Pancreas (tissue), 10 donors: ENCODE data around the gene CAVIN4. TPM values are rescaled to one million over a fixed set of nuclear protein-coding genes. Genes with fewer than 3 reads are reported as not detected.

Experiments
- ATAC-seq, 4 donors: fragments of 200-7000 bp; cut with Tn5 transposase; one replicate each; pipeline versions ENCODE4 v1.8.0 to v1.9.1; 2020; ENCODE audit warnings: mild to moderate bottlenecking in 4 of 4, moderate library complexity in 4 of 4
- DNase-seq, 6 donors: peaks; one replicate each; pipeline ENCODE4 v3.0.0-alpha.2; 2020
- FAIRE-seq: peaks from 2 replicates; lab custom pipeline; 2012; peaks lifted over from hg19 to GRCh38; lab: Jason Lieb, UNC
- H3K27ac ChIP-seq, 4 donors: fragments of 200-600 bp; sonication (generic); 1 replicate in 3 of 4; 2 replicates in 1 of 4; pipeline versions ENCODE4 v1.5.0 to v1.8.0; 2020
- H3K27me3 ChIP-seq, 4 donors: fragments of 200-600 bp; one replicate each; pipeline ENCODE4 v1.8.0; 2021
- H3K36me3 ChIP-seq, 3 donors: fragments of 200-600 bp; sonication (generic) in 1 of 3; one replicate each; pipeline versions ENCODE4 v1.5.0 to v1.8.0; 2020 to 2021
- H3K4me1 ChIP-seq, 3 donors: fragments of 200-600 bp; one replicate each; pipeline ENCODE4 v1.8.0; 2021
- H3K4me3 ChIP-seq, 4 donors: fragments of 200-600 bp; sonication (generic) in 2 of 4; one replicate each; pipeline versions ENCODE4 v1.5.0 to v1.8.0; 2020 to 2021
- H3K9me3 ChIP-seq, 4 donors: fragments of 200-600 bp; one replicate each; pipeline ENCODE4 v1.8.0; 2021
- WGBS, 2 donors: extraction: QIAGEN DNeasy Blood & Tissue Kit; methylation state at CpG; one replicate each; pipeline ENCODE4 v1.1.7; 2013; 5-methylcytosine and 5-hydroxymethylcytosine counted together
- intact Hi-C, 3 donors: fragments of 100-400 bp; cut with DNase I; formaldehyde crosslinking; loops; one replicate each; pipeline versions ENCODE4 v1.11.1 to v1.14.2; 2022
- polyA plus RNA-seq, 2 donors: library from polyadenylated mRNA; stranded (reverse); fragments of 200-250 nt; gene quantifications; one replicate each; pipeline ENCODE4 v1.2.3, GENCODE V29; 2013
- total RNA-seq, 6 donors: library from RNA; stranded (reverse); fragmentation: NEBNext Ultra II Directional in 4 of 6; extraction: Animal tissue kit (Norgen Biotek cat#: 25700) in 4 of 6; gene quantifications; one replicate each; pipeline versions ENCODE4 v1.2.1 to v1.2.4, GENCODE V29; 2021 to 2023
- TF ChIP-seq, protein P1 (sequence below), 4 donors: fragments of 200-600 bp; sonication (generic) in 3 of 4; IDR thresholded peaks; one replicate each; pipeline versions ENCODE4 v1.5.0 to v1.8.0; 2021; ENCODE audit warnings: antibody characterized with exemption in 4 of 4
- donor health status: healthy with polysubstance abuse.
- donor health status: DM: no; HTN: no; CAD: no; lungs with moderate emphysema.
- donor health status: DM: no; HTN: no; CAD: no.
- donor health status: control.
- donor health status: control.
- donor health status: Bipolar disorder and iron deficiency.
- donor health status: DM: yes; HTN: yes; CAD: no.
- donor health status: DM: no; HTN: no; CAD: no.
- donor health status: DM: no; HTN: no; CAD: no.
- donor health status: DM: yes; HTN: yes; CAD: no.

The CAVIN4 gene
- total and polyA plus RNA-seq, 8 donors: 0.06 to 0.19 (median 0.09) TPM; not detected in 1

DNA sequence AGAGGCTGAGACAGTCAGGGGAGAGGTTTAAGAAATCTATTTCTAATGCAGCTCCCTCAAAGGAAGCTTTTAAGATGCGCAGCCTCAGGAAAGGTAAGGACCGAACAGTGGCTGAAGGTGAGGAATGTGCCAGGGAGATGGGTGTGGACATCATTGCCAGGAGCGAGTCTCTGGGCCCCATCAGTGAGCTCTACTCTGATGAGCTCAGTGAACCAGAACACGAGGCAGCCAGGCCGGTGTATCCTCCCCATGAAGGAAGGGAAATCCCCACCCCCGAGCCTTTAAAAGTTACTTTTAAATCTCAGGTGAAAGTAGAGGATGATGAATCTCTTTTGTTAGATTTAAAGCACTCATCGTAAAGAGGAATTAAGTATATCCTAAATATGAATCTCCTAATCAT is 8.2 kb downstream of the CAVIN4 start:
- H3K27ac ChIP-seq: no peak overlapping the region
- DNase-seq (no peak), FAIRE-seq (no peak), ATAC-seq (no peak)
- H3K36me3 ChIP-seq: no peaks in the 10 kb centered on the region
- H3K27me3 ChIP-seq: no peaks in the 10 kb centered on the region
- intact Hi-C loops: no loop called here
- TF ChIP-seq, protein P1, sequence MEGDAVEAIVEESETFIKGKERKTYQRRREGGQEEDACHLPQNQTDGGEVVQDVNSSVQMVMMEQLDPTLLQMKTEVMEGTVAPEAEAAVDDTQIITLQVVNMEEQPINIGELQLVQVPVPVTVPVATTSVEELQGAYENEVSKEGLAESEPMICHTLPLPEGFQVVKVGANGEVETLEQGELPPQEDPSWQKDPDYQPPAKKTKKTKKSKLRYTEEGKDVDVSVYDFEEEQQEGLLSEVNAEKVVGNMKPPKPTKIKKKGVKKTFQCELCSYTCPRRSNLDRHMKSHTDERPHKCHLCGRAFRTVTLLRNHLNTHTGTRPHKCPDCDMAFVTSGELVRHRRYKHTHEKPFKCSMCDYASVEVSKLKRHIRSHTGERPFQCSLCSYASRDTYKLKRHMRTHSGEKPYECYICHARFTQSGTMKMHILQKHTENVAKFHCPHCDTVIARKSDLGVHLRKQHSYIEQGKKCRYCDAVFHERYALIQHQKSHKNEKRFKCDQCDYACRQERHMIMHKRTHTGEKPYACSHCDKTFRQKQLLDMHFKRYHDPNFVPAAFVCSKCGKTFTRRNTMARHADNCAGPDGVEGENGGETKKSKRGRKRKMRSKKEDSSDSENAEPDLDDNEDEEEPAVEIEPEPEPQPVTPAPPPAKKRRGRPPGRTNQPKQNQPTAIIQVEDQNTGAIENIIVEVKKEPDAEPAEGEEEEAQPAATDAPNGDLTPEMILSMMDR (IDR thresholded peaks at IDR 0.05): no peak
- no peaks in the 10 kb centered on the region for H3K4me1 ChIP-seq
- WGBS, 2 donors: 84 to 93% methylated on average over 7 of the region's 7 CpGs
- no peak overlapping the region for H3K4me3 ChIP-seq
- no peaks in the 10 kb centered on the region for H3K9me3 ChIP-seq

DNA sequence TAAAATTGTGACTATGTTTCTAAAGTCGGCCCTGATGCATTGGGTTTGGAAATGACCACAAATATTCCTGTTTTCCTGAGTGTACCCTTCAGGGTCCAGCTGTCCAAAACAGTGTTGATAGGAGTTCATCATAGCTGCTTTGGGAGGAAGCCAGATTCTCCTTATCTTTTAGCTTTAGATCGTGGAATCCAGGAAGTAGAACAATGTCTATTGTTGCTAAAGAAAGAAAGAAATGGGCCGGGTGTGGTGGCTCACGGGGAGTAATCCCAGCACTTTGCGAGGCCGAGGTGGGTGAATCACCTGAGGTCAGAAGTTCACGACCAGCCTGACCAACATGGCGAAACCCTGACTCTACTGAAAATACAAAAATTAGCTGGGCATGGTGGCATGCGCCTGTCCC is 9.5 kb downstream of the CAVIN4 start:
- H3K27me3 ChIP-seq: no peaks in the 10 kb centered on the region
- no peak for DNase-seq
- no peak overlapping the region for H3K27ac ChIP-seq
- H3K4me1 ChIP-seq: no peaks in the 10 kb centered on the region
- no peaks in the 10 kb centered on the region for H3K9me3 ChIP-seq
- FAIRE-seq: no peak
- no peaks in the 10 kb centered on the region for H3K36me3 ChIP-seq
- ATAC-seq: no peak
- H3K4me3 ChIP-seq: no peak overlapping the region
- TF ChIP-seq, protein P1 (IDR thresholded peaks at IDR 0.05): no peak
- WGBS, 2 donors: 59 to 68% methylated on average over 9 of the region's 9 CpGs
- intact Hi-C loops: no loop called here

DNA sequence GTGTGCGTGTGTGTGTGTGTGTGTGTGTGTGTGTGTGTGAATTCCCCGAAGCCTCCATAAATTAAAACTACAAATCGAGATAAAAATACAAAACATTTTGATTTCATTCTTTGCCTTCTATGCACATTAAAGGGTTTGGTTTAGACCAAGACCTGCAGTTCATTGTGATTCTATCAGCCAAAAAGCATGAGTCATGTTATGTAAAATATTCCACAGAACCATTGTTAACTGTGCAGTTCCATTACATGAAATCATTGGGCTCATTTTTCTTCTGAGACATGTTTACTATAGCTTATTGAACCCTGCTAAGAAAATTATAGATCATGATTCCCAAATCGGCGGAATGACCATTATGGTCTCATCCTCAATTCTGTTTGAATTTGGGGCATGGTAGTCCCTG is 11.7 kb downstream of the CAVIN4 start:
- H3K4me1 ChIP-seq: no peaks in the 10 kb centered on the region
- TF ChIP-seq, protein P1 (IDR thresholded peaks at IDR 0.05): no peak
- H3K36me3 ChIP-seq: no peaks in the 10 kb centered on the region
- no peaks in the 10 kb centered on the region for H3K27me3 ChIP-seq
- FAIRE-seq (no peak), DNase-seq (no peak), ATAC-seq (no peak)
- WGBS, 2 donors: 70 to 82% methylated on average over 5 of the region's 5 CpGs
- no peaks in the 10 kb centered on the region for H3K9me3 ChIP-seq
- no peak overlapping the region for H3K4me3 ChIP-seq
- intact Hi-C loops: no loop called here
- H3K27ac ChIP-seq: no peak overlapping the region

DNA sequence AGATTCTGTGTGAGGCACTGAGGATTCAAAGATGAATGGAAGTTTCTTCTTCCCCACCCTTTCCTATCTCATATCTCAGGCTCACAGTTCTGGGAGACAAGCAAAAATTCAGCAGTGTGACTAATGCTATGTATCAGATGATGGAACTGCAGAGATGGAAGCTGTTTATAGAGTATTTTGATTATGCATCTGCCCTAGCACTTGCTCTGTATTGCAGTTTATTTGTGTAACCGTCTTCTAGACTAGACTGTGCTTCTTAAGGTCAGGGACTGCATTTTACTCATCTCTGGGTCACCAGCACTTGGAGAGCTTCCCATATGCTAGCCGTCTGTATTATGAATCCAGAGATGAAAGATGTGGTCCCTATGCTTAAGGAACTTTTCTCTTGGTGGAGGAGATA is 12.6 kb downstream of the CAVIN4 start:
- WGBS, 2 donors: 55 to 70% methylated on average over 2 of the region's 2 CpGs
- H3K4me3 ChIP-seq: no peak overlapping the region
- TF ChIP-seq, protein P1 (IDR thresholded peaks at IDR 0.05): no peak
- no peak for DNase-seq
- no peak for ATAC-seq
- H3K4me1 ChIP-seq: no peaks in the 10 kb centered on the region
- intact Hi-C loops: loop anchor here in 1 of 3 donors (10.0 kb wide), 1 partner anchor 1406 kb away; no protein-coding TSS in a partner anchor
- H3K27me3 ChIP-seq: no peaks in the 10 kb centered on the region
- no peak overlapping the region for H3K27ac ChIP-seq
- no peaks in the 10 kb centered on the region for H3K36me3 ChIP-seq
- no peaks in the 10 kb centered on the region for H3K9me3 ChIP-seq
- no peak for FAIRE-seq

DNA sequence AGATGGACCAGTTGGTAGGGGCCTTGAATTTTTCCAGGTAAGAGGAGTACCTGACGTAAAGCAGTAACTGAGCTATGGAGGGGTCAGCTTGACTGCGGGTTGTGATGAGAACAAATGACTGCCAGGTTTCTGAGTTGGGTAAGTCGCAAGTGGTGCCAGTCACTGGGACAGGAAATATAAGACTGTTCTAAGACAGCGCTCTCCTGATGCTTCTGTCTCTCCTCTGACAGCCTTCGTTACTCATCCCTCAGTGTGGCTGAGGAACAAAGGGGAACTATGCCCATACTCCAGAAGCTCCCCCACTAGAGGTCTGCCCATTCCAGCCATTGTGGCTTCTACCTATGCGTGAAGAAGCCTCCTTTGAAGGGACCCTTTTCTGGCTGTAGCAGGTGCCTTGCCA is 13.3 kb downstream of the CAVIN4 start:
- FAIRE-seq: no peak
- Histone ChIP-seq H3K27ac (no peak overlapping the region), H3K4me1 (no peaks in the 10 kb centered on the region), H3K27me3 (no peaks in the 10 kb centered on the region), H3K36me3 (no peaks in the 10 kb centered on the region), H3K4me3 (no peak overlapping the region), H3K9me3 (no peaks in the 10 kb centered on the region)
- TF ChIP-seq, protein P1 (IDR thresholded peaks at IDR 0.05): no peak
- no peak for DNase-seq
- WGBS, 2 donors: 82 to 91% methylated on average over 6 of the region's 6 CpGs
- no peak for ATAC-seq
- intact Hi-C loops: loop anchor here in 1 of 3 donors (10.0 kb wide), 1 partner anchor 1406 kb away; no protein-coding TSS in a partner anchor
